GM18517 (cell line): ENCODE results near the gene GRM8.
A peak's percentile ranks its signal among the peaks of the same experiment; 100 is the strongest.

ENCODE experiments used
- ATAC-seq: cut with Tn5 transposase; IDR thresholded peaks from one replicate; pipeline ENCODE4 v1.9.1; 2021; ENCODE audit warnings: mild to moderate bottlenecking, moderate library complexity; ENCODE audit not compliant: unreplicated experiment

The GRM8 gene

DNA sequence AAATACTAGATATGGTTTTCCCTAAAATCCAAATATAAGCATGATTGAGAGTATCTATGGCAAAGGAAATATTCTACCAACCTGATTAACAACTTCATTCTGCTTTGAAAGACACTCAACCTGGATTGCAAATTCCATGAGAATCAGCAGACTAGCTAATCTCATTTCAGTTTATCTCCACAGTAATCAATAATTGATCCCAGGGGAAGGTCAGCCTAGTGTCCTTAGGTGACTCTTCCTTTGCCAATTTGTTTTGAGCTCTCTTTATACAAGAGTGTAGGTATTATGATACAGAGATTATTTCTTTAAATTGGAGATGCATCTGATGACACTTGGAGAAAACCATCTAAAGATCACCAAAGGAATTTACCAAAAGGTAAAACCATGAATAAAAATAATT is 100.3 kb downstream of the GRM8 start:
- ATAC-seq, result no peak

DNA sequence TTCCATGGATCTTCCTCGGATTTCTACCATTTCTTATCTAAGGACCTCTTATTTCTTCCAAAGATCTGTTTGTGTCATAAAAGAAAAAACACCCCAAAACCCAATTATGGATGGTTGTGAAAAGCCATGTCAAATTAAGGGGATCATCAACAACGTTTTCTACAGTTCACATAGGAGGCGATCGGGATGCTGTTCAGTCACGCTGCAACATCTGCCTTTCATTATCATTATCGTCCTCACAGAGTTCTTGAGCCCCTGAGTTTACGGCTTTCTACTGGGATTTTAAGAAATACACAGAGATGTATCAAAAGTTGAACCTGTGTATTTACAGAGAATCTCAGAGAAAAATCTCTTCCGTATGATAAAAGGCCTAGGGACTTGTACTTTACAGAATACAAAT is 101.4 kb downstream of the GRM8 start:
- ATAC-seq, result no peak

DNA sequence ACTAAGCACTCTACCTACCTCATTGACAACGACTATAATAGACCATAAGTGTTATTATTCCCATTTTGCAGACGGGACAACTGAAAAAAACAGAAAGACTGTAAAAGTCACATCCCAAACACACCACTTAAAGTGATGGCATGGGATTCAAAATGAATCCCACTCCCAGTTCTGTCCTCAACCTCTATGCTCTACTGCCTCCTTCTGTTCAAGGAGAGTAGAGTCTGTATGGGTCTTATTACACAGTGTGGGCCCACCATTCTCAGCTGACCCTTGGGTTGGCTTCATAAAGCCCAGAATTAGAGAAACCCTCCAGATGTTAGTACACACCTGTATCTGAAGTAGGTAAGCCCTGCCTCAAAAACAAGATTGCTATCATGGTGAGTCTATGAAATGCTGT is 102.2 kb downstream of the GRM8 start:
- no peak for ATAC-seq

DNA sequence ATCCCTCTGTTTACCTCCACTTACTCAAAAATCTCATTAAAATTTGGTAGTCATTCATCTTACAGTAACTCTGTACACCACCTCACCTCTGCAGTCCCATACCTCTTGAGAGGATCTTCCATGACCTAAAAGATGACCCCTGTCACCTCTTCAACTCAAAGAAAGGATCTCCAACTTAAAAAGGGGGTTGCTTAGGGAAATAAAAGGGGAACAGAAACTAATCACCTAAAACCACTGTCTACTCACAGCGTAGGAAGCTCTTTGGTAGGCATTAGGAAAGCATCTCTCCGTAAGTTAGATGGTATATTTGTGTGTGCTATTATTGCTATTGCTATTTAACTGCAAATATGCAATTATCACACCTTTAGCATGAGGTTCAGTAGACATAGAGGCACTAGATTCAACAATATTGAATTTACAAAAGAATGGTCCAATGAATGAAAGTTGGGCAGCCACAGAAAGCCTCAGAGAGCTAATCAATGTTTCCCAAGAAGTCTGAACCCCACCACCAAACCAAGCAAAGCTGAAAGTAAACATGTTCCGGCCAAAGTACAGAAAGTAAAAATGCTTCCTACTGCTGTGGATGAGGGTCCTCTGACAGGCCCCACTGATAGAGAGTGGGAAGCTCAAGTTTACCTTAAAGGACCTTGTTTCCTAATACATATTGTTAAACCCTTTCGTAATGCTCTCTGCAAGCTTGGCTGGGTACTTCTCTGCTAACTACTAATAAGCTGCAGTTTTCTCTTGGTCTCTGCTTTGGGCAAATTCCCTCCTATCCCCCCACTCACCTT is 105.8 kb downstream of the GRM8 start:
- no peak for ATAC-seq

DNA sequence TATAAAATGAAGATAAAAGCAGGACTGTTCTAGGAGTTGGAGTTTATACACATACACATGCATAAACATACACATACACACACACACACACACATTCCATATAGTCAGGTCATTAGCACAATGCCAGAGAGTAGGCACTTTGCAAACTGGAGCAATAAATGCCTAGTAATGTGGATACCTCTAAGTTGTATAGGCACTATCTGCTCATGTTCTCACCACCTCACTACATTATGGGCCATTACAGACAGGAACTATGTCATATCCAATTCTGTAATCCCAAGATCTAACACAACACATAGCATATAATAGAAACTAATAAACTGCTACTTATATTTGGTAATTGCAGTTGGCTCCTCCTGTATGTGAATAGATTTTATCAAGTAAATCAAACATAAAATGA is 115.6 kb downstream of the GRM8 start:
- no peak for ATAC-seq

DNA sequence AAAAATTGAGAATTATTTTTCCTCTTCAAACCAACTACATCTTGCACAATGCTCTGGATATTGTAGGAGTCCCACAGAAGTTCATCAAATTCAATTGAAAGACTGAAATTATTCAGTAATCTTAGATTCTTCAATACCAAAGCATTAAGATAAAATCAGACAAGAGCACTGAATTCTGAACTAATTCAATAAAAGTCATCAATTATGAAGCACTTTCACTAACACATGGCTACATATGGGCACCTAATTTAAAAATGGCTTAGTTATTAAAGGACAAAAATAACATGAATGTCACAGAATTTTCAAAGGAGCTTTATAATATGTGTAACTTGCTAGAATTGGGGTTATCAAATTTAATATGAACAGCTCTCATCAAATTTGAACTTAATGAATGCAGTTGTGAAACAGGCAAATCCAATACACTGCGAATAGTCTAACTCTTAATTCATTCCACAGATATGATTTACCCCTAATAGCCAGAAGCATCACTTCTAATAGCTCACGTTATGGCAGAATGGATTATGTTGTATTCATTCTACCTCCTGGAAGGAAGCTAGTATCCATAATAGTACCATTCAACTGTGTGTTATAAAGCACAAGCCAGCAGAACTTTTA is 116.8 kb downstream of the GRM8 start:
- ATAC-seq, result no peak

DNA sequence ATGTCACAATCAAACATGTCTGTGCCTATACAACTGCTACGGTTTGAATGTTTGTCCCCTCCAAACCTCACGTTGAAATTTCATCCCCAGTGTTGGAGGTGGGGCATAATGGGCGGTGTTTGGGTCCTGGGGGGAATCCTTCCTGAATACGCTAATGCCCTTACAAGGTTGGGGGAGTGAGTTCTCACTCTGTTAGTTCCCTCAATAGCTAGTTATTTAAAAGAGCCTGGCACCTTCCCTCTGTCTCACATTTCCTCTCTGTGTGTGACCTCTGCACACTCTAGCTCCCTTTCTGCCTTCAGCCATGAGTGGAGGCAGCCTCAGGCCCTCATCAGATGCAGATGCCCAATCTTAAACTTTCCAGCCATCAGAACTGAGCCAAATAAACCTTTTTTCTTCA is 129.5 kb downstream of the GRM8 start:
- no peak for ATAC-seq

DNA sequence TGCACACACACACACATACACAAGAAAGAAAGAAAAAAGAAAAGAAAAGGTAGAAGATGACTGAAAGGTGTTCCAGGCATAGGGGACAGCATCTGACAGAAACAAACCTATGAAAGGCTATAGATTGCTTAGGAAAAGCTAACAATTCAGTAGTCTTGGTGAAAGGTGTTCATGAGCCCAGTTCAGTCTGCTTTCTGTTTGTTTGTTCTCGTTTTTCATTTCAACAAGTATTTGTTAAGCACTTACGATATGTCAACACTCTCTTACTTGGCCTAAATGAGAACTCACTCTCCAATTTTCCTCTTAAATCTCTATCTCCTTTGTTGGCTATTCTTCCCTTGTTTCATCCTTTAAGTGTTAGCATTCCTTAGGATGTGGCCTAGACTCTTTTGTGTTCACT is 133.2 kb downstream of the GRM8 start:
- ATAC-seq, result no peak

DNA sequence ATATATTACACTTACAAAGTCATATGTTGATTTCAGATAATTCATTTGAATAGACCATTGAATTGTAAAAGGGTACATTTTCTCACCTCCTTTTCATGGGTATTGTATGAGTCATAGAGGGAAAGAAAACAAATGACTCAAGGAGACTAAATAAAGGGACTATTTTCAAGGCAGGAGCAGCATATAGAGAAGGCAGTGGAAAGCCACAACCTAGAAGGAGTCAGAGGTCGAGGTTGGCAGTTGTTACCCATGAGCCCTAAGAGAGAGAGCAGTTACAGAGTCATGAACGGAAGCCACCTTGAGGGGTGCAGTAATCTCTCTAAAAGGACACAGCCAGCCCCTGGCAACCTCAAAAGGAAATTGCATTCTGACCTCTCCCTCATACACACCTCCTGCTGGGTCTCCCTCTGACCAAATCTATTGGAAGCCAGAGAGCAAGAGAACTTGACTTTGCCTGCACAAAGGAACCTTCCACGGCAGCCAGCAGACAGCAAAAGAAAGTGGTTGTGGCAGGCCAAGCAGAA is 137.9 kb downstream of the GRM8 start:
- no peak for ATAC-seq

DNA sequence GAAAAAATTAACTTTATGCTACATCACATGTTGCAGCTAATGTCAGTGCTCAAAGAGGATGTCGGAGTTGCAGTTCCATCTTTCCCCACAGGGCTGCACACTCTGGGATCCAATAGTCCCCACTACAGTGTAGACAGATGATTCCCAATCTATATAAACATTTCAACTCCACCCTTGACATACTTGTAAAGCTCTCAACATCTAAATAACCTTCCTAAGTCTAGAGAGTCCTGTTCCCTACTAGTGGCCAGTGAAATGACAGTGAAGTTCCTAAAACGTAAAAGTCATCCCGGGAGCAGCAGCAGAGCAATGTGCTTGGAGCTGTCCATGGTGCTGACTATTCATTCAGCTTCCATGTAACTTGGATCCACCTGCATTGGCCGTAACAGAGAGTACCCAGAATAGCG is 145.1 kb downstream of the GRM8 start:
- ATAC-seq, result peak; percentile 88

DNA sequence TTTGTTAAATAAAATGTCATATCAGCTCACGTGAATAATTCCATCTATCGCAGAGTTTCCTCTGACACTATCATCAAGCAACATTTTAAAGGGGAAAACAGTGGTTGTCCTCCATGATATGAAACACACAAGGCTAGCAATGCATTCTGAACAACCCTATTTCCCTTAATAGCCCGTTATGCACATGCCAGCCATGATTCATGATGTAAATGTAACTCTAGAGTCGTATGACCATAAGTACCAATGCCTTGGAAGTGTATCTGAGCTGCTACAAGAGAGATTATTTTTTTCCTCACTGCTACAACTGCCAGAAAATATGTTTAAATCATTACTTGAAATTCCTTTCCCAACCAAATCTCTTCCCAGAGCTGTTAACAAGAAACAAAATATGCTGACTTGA is 159.4 kb downstream of the GRM8 start:
- no peak for ATAC-seq

DNA sequence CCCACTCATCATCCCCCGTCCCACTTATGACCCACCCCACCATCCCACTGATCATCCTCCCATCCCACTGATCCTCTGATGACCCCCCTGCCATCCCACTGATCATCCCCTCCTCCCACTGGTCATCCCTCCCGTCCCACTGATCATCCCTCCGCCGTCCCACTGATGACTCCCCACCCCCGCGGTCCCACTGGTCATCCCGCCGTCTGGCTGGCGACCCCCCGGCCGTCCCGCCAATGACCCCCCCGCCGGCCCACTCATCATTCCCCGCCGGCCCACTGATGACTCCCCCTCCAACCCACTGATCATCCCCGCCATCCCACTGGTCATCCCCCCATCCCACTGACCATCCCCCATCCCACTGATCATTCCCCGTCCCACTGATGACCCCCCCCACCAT is 161.1 kb downstream of the GRM8 start:
- ATAC-seq, result no peak

DNA sequence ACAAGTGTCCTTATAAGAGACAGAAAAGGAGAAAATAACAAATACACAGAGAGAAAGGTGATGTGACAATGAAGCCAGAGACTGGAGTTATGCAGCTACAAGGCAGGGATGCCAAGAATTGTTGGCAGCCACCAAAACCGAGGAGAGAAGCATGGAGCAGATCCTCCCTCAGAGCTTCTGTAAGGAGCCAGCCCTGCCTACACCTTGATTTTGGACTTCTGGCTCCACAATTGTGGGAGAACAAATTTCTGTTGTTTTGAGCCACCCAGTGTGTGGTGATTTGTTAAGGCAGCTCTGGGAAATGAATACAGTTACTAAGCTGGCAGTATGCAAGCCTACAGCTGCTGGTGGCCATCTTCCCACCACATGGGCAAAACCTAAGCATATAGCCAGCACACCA is 163.6 kb downstream of the GRM8 start:
- no peak for ATAC-seq

DNA sequence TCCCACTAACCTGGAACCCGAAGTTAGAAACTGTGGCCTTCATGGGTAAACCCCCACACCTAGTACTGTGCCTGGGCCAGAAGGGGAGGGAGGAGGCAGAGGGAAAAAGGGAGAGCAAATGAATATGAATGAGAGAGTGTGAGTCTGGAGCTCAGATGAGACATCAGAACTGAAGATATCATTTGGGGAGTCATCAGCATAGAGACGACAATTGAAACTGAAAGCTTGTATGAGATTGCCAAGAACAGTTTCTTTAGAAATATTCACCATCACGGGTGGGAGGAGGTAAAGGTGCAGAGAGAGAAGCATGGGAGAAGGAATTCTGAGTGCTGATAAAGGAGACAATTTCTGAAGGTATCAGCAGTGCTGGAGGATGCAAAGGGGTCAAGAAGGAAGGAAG is 171.2 kb downstream of the GRM8 start:
- ATAC-seq, result no peak

DNA sequence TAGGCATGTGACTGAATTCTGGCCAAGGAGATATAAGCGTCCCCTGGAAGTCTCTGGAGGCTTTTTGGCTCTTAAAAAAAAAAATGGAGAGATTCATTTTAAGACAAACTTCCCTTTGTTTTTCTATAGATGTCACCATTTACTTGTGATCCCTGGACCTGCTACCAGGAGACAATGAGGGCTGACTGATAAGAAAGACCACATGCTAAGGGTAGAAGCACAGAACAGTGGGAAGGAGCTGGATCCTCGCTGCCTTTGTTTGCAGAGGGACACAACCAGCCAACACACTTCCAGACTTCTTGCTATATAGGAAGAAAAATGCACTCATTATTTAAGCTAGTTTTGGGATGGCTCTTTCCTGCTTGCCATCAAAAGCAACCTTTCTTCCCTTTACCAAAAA is 172.2 kb downstream of the GRM8 start:
- no peak for ATAC-seq

DNA sequence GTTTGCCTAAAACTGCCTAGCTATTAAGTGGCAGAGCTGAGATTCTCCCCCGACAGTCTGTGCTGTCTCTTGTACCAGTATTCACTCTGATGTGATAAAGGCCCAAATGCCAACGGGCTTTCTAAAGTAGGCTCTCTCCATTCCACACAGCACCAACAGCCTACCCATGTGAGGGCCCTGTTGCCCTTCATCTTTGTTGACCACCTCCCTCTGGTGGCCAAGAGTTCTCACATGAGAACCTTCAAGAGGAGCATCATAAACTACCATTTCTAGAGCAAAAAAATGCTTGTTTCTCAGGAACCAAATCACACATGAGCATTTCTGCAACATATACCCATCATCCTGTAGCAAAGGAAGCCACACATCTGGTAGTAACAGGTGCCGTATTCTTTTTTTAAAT is 185.8 kb downstream of the GRM8 start:
- ATAC-seq, result no peak

DNA sequence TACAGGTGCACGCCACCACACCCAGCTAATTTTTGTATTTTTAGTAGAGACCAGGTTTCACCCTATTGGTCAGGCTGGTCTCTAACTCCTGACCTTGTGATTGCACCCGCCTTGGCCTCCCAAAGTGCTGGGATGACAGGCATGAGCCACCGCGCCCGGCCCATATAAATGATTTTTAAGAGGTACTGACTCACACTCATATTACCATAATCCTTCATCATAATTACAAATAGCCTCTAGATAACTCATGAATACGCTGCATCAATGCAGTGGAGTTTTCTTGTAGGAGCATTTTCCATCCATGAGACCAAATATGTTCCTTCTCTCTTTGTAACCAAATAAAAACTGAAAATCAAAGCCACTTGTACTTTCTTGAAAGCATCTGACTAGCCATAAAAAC is 193.3 kb downstream of the GRM8 start:
- ATAC-seq, result no peak

DNA sequence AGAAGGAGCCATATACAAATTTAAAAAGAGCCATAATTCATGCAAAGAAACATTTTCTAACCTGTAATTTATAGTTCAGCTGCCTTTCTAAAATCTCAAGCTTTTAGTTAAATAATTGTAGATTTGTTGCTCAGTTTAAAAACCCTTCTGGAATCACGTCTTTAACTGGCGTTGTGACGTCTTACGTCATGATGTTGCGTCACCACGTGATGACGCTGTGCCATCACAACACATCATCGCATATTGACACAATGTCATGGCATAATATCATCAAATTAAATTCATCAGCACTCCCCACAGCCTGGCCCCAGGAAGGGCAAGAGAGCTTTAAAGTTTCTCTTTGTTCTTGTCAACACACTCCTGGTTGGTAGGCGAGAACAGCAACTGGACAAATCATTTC is 194.8 kb downstream of the GRM8 start:
- no peak for ATAC-seq

DNA sequence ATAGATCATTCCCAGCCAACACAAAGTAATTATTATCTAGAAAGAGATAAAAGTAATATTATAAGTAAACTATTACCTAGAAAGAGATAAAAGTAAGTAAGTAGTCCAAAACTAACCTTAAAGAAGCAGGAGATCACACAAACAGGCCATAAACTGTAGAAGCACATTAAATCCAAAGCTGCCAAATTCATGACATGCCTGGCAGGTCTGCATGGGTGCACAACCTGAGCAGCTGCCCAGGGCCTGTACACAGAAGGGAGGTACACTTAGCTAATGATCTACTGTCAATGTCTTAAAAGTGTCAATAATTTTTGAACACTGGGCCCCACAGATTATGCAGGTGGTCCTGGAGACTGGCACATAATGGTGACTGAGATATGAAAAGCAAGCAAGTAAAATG is 196.5 kb downstream of the GRM8 start:
- ATAC-seq, result no peak

DNA sequence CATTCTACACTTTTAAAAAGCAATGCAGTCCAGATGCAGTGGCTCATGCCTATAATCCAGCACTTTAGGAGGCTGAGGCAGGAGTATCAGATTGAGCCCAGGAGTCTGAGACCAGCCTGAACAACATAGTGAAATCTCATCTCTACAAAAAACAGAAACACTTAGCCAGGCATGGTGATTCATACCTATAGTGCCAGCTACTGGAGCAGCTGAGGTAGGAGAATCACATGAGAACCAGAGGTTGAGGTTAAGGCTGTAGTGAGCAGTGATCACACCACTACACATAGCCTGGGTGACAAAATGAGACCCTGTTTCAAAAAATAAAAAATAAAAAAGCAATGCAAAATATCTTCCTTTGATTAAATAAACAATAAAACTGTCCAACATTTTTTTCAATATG is 205.2 kb downstream of the GRM8 start:
- ATAC-seq, result no peak

DNA sequence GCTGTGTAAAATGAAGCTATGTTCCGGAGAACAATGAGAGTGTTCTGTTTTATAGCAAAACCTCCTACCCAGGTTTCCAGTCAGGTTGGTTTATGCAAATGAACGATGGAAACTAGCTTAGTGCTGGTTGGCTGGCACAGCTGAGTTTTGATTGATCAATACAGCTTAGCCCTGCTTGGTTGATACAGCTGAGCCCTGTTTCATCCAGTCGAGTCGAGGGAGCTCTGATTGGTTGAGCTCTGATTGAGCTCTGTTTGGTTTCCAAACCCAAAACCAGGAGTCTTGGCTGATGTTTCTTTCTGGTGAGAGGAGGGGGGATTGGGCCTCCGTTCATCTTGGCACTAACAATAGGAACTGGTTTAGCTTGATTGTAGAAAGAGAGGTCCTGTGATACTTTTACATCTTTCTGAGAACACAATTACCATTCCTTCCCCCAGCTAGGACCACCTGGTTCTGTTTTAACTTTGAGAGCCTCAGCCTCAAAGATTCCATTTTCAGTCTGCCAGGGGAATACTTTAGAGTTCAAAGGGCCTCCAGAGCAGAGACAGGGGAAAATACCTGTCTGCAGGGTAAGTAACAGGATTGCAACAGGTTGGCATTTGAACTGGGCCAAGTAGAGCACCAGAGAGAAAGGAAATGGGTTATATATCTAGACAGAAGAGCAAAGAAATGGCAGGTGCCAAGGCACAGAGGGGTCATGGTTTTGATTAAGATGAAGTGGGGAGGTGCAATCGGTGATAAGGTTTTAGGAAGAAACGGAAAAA is 210.9 kb downstream of the GRM8 start:
- ATAC-seq, result no peak

DNA sequence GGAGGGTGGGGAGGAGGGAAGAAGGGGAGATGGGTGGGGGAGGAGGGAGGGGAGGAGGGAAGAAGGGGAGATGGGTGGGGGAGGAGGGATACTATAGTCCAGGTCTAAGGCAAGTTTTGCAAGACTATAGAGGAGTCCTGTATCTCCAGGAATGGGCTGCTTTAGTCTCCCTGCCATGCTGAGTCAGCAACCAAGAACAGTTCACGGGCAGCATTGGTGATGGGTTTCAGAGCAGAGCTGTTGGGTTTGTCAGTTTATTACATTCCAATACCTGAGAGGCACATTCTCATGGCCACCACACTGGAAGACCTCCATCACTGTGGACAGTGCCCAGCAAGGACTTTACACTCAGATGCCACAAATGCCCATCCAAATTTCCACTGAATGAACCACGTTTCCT is 212.7 kb downstream of the GRM8 start:
- no peak for ATAC-seq
